ENCODE data around the gene CIDEB. TPM values are rescaled to one million over a fixed set of nuclear protein-coding genes. Genes with fewer than 3 reads are reported as not detected.

The CIDEB gene
- total RNA-seq, 1 experiment from 2014 or later, result not detected

DNA sequence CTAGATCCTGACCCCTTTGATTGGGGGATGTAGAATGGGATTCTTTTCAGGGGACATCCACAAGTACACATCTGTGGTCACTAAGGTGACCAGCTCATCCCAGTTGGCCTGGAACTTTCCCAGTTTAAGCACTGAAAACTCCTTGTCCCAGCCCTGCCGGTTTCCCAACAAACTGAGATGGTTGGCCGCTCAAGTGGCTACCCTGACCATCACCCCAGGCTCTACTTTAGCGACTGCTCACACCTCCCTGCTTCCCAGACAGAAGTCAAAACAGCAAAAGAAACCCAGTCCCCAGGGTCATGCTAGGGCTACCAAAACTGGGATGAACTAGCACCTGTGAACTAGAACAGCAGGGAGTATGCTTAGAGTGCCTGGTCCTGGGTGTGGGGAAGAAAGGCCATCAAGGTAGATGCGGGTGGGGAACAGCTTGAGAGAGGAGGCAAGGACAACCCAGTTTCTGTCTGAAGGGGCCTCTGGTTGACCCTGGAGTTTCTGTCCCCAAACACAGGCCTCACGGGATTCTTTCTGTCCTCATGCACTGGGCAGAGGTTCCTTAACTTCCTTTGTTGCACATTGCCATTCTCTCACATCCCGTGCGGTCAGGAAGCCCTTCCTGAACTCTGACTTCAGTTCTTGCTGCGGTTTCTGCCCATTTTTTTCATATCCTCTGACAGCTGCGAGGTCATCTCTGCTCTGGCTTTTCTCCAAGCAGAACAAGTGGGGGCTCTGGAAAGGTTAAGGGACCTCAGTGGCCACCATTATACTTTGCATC, 5.1 kb upstream of the CIDEB start:
- Mint-ChIP-seq H3K36me3 (ENCODE audit: insufficient read depth in 1 of 3, low read depth in 3 of 3) (peaks cover 3 to 25% (median 11%) of the 10 kb centered on the region in 3 experiments; a peak in 6 of 7 replicates), H3K27ac (no peak overlapping the region), H3K4me1 (peaks cover 3% of the 10 kb centered on the region in 2 experiments; a peak in 3 of 4 replicates), H3K9me3 (no peaks in the 10 kb centered on the region), H3K27me3 (ENCODE audit: low read depth) (peaks cover 20% of the 10 kb centered on the region), H3K4me3 (no peak overlapping the region)
- Histone ChIP-seq H2BK12ac (ENCODE audit: insufficient read length, low read depth, low read length) (no peak overlapping the region), H3K14ac (ENCODE audit: insufficient read depth, low read length) (no peak overlapping the region), H2AK5ac (ENCODE audit: insufficient read length, low read length) (no peak overlapping the region), H4K91ac (ENCODE audit: insufficient read length, low read depth, low read length) (no peak overlapping the region), H3T11ph (ENCODE audit: low read length) (no peak overlapping the region), H3K18ac (ENCODE audit: insufficient read length, low read depth, low read length) (no peak overlapping the region), H3K79me2 (ENCODE audit: insufficient read depth, low read length) (no peaks in the 10 kb centered on the region), H2BK5ac (ENCODE audit: insufficient read length, low read length) (no peak overlapping the region), H2BK15ac (ENCODE audit: low read depth, low read length) (no peak overlapping the region), H3K56ac (ENCODE audit: insufficient read length, low read depth, low read length) (no peak overlapping the region), H3K9me3 (ENCODE audit: control insufficient read depth, low read depth, low read length) (no peaks in the 10 kb centered on the region), H3K23ac (ENCODE audit: insufficient read length, low read depth, low read length) (no peak overlapping the region), H2BK120ac (ENCODE audit: low read depth, low read length, poor library complexity, severe bottlenecking) (no peak overlapping the region), H3K27ac (ENCODE audit: insufficient read length, low read depth, low read length) (no peak overlapping the region), H4K5ac (ENCODE audit: insufficient read length, low read depth, low read length) (no peak overlapping the region), H3K4me2 (ENCODE audit: insufficient read depth, insufficient read length, low read length) (no peak overlapping the region), H2AFZ (ENCODE audit: low read length) (no peak overlapping the region), H3K23me2 (ENCODE audit: insufficient read length, low read depth, low read length, poor library complexity, severe bottlenecking) (no peaks in the 10 kb centered on the region), H2BK20ac (ENCODE audit: low read depth, low read length, poor library complexity, severe bottlenecking) (no peak overlapping the region), H4K8ac (replicated peaks; ENCODE audit: insufficient read length, low read depth, low read length) (no peak overlapping the region), H4K20me1 (ENCODE audit: control insufficient read depth, insufficient read depth, insufficient read length) (no peaks in the 10 kb centered on the region), H3K4ac (ENCODE audit: low read depth, low read length) (no peak overlapping the region), H3K4me1 (ENCODE audit: insufficient read depth, low read length) (no peaks in the 10 kb centered on the region), H3K9ac (ENCODE audit: extremely low read depth, insufficient read length, low read length) (no peak overlapping the region), H3K27me3 (ENCODE audit: insufficient read depth, low read length) (no peaks in the 10 kb centered on the region), H3K79me1 (ENCODE audit: insufficient read depth, low read depth, low read length, poor library complexity, severe bottlenecking) (no peaks in the 10 kb centered on the region)
- no CpG with 5 or more reads among the region's 9 CpGs for WGBS (ENCODE audit: extremely low coverage, insufficient read length, low lambda C conversion rate)
- DNase-seq, result no peak
- TF ChIP-seq, protein P1, sequence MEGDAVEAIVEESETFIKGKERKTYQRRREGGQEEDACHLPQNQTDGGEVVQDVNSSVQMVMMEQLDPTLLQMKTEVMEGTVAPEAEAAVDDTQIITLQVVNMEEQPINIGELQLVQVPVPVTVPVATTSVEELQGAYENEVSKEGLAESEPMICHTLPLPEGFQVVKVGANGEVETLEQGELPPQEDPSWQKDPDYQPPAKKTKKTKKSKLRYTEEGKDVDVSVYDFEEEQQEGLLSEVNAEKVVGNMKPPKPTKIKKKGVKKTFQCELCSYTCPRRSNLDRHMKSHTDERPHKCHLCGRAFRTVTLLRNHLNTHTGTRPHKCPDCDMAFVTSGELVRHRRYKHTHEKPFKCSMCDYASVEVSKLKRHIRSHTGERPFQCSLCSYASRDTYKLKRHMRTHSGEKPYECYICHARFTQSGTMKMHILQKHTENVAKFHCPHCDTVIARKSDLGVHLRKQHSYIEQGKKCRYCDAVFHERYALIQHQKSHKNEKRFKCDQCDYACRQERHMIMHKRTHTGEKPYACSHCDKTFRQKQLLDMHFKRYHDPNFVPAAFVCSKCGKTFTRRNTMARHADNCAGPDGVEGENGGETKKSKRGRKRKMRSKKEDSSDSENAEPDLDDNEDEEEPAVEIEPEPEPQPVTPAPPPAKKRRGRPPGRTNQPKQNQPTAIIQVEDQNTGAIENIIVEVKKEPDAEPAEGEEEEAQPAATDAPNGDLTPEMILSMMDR (conservative IDR thresholded peaks at IDR 0.05), result no peak
